DMS53 treated with DMSO at 0.1 percent for 48 hours (cell line): Measurements from ENCODE around the gene CCDC137.
A peak's percentile ranks its signal among the peaks of the same experiment; 100 is the strongest.
"Not testable (repeated sequence)": the region's sequence is repeated elsewhere in the genome, so short reads cannot be mapped to it uniquely, and the experiment has no call there.

Experiments
- DNase-seq: peaks from one replicate; lab custom pipeline; 2025; ENCODE audit not compliant: unreplicated experiment; lab: John Stamatoyannopoulos, UW

Gene CCDC137

DNA sequence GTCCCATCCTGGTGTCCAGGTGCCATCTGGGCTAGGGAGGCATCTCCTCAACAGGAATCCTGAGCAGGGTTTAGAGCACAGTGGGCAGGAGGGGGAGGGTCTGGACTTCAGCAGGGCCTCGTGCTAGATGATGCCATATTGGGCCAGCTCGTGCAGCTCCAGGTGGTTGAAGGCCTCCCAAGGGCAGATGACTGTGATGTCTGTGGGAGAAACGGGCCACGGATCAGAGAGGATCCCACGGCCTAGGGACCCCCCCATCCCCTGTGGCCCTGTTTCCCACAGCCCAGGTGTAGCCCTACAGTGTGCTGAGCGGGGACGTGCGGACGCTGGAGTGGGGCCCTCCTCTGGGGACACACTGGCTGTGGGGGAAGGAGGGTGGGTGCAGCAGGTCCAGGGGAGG is 15.6 kb upstream of the CCDC137 start:
- DNase-seq: no peak

DNA sequence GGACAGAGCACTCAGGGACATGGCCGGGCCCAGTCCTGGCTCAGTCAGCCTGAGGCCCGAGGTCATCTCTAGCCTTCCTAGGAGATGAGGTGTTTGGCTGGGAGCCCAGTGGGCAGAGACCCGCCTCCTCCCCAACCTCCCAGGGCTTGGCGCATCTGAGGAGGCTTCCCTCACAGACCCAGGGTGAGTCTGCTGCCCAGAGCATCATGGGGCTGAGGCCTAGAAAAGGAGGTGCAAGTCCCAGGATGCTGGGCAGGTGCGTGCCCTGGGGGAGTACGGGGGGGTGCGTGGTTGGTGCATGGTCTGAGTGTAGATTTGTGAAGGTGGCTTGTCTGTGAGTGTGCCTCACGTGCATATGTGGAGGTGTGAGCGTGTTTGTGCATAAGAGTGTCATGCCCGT is 14.8 kb upstream of the CCDC137 start:
- DNase-seq: peak; percentile 27

DNA sequence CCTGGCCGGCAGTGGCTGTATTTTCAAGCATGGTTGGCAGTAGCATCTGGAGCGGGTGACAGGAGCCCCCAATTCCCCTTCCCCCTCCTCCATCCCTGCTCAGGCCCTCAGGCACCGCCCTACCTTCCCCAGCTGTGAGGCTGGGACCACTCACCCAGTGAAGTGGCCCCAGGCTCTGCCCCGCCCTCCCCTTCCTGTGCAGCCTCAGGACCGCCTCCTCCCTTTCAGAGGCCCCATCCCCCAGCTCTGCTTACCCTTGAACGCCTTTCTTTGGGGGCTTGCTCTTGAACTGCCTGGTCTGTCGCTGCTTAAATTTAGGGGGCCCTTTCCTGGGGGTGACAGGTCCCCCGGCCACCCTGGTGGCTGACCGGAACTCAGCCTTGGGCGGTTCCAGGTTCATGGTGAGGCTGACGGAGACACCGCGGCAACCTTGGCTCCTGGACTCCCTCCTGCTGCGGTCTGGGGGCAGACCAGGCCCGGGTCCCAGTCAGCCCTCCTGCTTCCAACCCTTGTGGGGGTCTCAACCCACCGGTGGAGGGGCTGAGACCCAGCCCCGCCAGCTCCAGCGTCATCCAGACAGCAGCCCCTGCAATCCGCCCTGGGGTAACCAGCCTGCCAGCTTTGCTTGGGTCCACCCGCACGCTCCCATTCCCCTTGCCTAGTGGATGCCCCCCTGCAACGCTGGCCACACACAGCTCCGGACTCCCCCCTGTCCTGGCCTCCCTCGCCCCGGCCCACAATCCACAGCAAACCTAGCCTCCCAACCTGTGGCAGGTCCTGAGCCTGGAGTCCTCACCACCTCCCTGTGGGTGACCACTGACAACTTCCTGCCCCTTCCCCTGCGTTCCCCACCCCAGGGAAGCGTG is 13.4 kb upstream of the CCDC137 start:
- DNase-seq: no peak

DNA sequence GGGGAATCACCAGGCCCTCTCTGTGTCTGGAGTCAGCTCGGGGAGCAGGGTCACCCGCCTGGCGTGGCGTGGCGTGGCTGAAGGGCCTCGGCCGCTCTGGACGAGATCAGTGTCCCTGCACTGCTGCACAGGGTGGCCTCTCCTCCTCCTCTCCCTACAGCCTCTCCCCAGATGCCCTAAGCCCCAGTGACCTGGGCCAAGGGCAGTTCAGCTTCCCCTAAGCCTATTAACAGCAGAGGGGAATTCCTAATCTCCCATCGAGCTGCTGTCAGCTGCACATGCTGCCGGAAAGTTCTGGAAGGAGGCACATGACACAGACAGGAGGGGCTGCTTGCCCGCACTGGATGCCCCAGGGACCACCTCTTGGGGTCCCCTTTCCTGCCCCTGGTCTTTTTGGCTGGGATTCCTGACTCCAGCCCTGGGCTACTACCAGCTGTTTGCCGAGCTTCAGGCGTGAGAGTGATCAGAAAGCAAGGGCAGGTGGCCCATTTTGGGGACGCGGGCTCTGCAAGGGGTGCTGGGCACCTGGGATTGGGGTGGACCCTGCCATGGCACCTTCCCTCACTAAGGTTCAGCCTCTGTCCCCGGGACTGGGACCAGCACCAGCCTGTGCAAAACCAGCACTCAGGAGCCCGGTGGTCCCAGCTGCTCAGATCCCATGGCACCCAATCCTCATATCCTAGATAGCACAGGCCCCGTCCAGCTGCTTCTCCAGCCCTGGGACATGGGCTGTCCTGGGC is 11.0 kb upstream of the CCDC137 start:
- DNase-seq: no peak

DNA sequence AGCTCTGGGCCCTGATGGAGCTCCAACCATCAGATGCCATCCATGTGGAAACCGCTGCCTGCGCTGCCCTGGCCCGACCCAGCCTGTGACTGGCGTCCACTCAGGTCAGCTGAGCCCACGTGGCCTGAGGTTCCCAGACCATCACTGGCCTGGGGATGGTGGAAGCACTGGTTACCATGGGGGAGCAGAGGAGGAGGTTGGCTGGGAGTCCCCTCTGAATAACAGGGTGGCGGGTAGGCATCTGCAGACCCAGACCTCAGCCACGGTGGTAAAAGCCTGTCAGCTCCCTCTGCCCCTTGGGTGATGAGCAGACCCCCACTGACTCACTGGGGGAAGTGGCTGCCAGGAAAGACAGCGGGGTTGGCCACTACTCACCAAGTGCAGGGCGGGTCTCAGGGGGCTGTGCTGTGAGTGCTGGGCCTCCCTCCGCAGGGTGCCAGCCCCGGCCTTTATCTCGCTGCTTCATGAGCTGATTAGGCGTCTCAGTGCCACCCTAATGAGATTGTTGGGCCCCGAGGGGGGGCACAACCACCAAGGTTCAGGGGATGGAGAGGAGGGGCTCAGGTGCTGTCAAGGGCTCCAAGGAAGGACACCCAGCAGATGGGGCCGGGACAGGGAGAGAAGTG is 10.3 kb upstream of the CCDC137 start, which contains the start of gene PDE6G:
TSS of gene PDE6G (minus strand) at position 425 of the 626 bp plus-strand sequence. CDS start 3,237 bp downstream, outside the sequence.
- no peak for DNase-seq

DNA sequence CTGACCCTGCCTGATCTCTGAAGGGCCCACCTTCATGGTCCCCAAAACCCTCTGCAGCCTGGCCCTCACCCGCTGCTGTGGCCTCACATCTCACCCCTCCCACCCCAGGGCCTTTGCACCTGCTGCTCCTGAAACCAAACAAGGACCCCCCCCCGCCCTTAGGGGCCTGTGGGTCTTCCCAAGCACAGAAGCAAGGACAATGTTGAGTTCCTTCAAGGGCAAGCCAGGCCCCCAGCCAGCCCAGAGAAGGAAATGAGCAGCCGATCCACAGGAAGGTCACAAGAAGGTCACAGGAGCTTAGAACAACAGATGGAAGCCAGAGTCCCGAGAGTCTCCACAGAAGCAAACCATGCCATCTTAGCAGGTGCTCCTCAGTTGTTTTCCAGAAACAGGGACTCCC is 9.7 kb upstream of the CCDC137 start:
- DNase-seq: no peak

DNA sequence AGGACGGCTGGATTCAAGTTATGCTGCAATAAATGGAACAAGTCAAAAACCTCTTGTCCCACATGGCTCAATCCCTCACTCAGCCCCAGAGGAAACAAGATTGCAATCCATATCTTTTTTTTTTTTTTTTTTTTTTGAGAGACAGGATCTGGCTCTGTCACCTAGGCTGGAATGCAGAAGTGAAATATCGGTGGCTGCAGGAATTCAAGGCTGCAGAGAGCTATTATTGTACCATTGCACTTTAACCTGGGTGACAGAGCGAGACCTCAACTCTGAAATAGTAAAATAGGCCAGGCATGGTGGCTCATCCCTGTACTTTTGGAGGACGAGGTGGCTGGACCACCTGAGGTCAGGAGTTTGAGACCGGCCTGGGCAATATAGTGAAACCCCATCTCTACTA is 7.5 kb upstream of the CCDC137 start:
- DNase-seq: no peak

DNA sequence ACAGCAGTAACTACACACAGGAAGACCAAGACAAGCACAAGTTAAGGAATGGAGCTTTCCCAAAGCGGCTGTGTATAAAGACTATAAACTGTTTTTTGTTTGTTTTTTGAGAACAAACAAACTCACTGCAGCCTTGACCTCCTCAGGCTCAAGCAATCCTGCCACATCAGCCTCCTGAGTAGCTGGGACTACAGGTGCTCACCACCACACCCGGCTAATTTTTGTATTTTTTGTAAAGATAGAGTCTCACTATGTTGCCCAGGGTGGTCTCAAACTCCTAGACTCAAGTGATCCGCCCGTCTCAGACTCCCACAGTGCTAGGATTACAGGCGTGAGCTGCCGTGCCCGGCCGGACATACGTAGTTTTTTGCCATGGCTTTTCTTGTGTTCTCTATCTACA is 6.1 kb upstream of the CCDC137 start:
- DNase-seq: no peak

DNA sequence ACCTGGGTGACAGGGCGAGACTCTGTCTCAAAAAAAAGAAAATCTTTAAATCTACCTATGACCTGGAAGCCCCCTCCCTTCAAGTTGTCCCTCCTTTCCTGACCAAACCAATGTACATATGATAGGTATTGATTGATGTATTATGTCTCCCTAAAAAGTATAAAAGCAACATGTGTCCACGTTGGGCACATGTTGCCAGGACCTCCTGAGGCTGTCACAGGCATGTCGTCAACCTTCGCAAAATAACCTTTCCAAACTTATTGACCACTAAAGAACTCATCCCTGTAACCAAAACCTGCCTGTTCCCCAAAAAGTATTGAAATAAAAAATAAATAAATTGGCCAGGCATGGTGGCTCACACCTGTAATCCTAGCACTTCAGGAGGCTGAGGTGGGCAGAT is 4.5 kb upstream of the CCDC137 start:
- DNase-seq: no peak

DNA sequence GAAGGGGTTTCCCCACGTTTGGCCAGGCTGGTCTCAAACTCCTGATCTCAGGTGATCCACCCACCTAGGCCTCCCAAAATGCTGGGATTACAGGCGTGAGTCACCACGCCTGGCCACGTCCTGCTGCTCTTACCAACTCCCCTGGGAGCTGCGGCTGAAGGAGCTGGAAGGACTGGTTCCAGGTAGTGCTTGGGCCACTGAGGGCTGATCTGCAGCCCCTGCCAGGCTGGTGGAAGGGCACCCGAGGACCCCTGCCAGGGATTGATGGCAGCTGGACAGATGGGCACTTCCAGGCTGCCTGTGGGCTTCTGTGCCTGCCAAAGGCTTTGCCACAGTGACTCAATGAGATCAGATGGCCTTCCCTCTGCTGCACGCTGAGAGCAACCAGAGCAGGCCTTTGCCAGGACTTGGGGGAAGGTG is 2.5 kb upstream of the CCDC137 start:
- no peak for DNase-seq

DNA sequence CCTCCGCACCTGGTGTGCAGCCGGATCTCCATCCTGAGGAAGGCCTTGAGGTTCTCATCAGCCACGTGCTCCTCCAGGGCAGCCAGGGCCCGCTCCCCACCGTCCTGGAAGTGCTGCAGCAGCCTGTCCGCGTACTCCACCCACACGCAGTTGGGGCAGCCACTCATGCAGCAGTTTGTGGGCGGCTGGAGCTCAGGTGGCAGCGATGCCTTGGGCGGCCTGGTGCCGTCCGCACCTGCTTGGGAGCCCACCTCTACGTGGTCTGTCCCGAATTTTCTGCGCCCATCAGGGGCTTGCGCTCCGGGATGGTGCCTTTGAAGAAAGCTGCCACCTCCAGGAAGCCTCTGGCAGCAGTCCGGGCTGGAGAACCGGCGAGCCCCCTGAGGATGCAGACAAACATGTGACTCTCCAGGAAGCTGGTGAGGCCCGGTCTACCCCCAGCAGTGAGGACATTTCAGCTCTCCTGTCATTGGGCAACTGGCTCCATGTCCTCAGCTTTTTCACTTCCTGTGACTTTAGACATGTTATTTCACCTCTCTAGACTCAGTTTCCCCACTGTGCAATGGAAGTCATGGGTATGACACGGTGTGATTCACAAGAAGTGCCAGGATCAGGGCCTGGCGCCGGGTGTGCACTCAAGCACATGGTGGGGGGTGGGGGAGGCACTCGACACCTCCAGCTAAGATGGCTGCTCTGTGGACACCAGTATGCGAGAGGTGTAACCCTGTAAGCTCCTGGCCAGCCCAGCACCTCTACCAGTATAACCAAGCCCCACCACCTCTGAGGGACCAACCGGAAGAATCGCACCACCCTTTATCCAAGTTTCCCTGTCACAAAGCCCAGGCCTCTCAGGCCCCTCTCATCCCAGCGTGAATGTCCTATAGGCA is 1.1 kb upstream of the CCDC137 start:
- no peak for DNase-seq

DNA sequence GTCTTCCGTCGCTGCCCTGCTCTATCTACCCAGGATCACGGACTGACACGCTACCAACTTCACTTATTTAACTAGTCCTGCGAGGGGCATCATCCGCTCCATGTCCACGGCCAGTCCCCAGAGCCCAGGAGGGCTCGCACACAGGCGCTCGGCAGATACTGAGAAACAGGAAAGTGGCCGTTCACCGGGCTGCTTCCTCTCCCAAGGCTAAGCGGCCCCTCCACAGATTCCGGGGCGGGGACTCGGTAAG is 520 bp upstream of the CCDC137 start:
- no peak for DNase-seq

DNA sequence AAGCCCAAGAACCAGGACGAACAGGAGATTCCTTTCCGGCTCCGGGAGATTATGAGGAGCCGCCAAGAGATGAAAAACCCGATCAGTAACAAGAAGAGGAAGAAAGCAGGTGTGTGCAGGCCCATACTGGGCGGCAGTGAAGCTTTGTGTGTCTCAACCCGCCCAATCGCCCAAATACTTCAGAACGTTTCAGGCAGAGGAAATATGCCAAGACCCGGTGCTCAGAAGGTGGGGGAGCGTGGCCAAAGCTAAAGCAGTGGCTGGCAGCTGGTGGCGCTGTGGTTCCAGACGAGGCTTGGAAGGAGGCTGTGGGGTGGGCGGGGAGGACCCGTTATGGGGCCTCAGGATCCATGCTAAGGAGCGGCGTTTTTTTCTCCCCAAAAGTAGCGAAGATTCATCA is 1.2 kb downstream of the CCDC137 start:
- no peak for DNase-seq

DNA sequence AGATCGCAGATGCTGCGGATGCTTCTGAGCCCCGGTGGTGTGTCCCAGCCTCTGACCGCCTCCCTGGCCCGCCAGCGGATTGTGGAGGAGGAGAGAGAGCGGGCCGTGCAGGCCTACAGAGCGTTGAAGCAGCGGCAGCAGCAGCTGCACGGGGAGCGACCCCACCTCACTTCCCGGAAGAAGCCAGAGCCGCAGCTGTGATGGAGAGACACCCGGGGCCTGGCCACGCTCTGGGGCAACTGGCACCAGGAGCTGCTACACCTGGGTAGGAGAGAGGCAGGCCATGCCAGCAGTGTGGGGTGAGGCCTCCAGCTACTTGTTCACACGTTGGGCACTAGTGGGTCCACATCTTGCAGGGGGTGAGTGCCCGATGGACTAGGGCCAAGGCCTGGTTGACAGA is 6.0 kb downstream of the CCDC137 start:
- DNase-seq: no peak

DNA sequence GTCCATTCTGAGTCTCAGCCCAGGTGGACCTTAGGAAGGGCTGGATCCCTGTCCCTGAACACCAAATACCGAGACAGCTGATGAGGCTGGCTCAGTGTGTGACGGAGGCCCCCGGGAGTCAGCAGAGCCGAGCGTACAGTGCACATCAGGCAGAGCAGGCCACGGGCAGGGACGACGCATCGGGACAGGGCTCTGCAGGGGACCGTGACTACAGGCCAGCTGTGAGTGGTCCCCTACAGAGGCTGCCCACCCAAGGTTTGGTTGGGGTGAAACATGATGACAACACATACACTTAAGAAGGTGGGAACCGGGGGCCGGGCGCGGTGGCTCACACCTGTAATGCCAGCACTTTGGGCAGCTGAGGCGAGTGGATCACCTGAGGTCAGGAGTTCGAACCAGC is 6.4 kb downstream of the CCDC137 start:
- no peak for DNase-seq

DNA sequence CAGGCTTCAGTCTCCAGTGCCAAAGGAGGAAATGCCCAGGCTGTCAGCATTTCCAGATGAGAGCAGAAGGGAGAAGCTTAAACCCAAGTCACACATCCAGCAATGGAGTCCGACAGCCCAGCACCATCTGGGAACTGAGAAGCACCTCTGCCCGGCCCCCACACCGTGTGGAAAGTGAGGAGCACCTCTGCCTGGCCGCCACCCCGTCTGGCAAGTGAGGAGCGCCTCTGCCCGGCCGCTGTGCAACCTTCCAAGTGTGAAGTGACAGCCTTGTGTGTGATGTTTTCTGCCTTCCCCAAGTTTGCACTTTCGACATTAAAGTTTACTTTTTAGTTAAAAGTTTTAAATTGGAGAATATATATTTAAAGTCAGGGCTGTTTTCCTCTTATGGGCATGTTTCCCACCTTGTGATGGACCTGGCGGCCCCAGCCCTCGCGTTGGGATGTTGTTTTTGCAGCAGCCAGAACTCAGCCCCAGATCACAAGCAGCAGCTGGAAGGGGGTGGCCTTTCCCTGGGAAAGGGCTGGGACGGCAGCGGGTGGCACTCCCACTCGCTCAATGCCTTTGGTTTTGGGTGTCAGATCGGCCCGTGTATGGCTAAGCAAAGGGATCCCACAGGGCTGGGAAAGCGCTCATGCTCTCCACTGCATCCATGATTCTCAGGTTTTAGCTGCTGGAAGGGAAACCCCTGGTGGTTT is 7.2 kb downstream of the CCDC137 start:
- DNase-seq: no peak

DNA sequence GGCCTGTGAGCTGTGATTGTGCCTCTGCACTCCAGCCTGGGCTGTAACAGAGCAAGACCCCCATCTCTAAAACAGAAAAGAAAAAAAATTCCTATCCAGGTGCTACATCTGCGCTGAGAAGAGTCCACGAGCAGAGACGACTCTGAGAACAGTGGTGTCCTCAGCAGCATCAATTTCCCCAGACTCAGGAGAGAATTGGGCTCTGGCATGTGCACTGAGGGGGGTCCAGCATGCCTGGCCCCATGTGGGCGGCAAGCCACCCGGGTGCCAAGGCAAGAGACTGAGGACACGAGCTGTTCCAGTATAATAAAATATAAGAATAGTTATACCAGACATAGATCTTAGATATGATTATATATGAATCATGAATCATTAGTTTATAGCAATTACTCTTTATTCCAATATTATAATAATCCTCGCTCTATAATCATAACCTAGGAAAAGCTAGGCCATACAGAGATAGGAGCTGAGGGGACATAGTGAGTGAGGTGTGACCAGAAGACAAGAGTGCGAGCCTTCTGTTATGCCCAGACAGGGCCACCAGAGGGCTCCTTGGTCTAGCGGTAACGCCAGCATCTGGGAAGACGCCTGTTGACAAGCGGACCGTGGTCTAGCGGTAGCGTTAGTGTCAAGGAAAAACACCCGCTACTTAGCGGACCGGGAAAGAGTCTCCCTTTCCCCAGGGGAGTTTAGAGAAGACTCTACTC is 9.1 kb downstream of the CCDC137 start:
- not testable (repeated sequence) for DNase-seq

DNA sequence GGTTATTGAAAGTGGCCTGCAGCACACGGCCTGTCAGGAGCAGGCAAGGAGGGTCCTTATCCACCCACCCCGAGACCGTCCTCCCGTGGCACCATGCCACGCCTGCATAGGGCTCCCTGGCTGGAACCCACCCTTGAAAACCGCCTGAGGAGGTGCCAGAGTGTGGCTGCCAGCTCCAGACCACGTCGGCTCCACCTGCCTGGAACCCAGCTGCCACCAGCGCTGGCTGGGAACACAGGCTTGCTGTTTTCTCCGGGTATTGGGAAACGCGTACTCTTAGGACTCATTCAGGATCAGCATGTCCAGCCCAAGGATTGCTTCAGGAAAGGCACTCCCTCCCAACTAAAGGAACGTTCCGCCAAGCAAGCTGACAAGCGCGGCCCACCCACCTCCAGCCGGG is 10.4 kb downstream of the CCDC137 start:
- no peak for DNase-seq

DNA sequence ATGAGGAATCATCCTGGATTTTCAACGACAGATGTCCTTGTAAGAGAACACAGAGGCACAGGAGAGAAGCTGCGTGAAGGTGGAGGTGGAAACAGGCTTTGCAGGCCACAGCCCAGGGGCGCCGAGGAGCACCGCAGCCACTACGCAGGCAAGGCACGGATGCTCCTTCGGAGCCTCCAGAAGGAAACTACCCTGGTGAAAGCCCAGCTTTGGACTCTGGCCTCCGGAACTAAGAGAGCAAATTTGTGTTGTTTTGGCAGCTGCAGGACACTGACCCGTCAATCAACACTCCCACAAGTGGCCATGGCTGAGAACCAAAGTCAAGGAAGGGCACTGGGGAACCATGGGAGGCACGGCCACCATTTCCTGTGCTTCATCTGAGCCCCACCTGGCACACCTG is 13.6 kb downstream of the CCDC137 start:
- no peak for DNase-seq

DNA sequence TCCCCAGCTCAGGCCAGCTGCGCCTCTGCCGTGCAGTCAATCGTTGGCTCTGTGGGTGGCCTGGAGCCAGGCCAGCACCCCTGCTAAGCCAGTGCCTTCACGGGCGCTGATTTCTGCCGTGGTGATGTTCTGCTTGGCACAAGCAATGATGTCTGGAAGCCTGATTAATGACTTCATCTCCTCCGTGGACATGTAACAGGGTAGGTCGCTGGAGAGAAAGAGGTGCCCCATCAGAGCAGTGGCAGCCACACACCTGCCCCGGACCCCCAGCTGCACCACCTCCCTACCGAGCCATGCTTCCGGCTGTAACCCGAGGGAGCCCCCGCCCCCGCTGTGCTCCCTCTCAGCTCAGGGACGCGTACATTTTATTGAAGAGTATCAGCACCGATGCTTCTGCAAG is 15.1 kb downstream of the CCDC137 start:
- no peak for DNase-seq
